CD4-positive, alpha-beta T cell treated with Interleukin-17A for 4 hours (primary cell): ENCODE results near the gene TRA2A.
"Not testable (repeated sequence)": the region's sequence is repeated elsewhere in the genome, so short reads cannot be mapped to it uniquely, and the experiment has no call there.

Source experiments
- DNase-seq: peaks from one replicate; pipeline ENCODE4 v3.0.0-alpha.2; 2020; ENCODE audit warnings: mixed read lengths

TRA2A gene

GRCh38 chr7:23531794-23532489, at the start of gene TRA2A:
Gene TRA2A, minus strand, starts transcription at chr7:23531981. Its CDS starts 157 bp downstream, at chr7:23531824.
- DNase-seq: peak; percentile 99

- peak; percentile 73 for DNase-seq
Observed at GRCh38 chr7:23570592-23571200, 38.9 kb upstream of the TRA2A start.

GRCh38 chr7:23558303-23558702, 26.5 kb upstream of the TRA2A start:
- DNase-seq: no peak

- no peak for DNase-seq
Observed at GRCh38 chr7:23547662-23548061, 15.9 kb upstream of the TRA2A start.

- peak; percentile 81 for DNase-seq
Observed at GRCh38 chr7:23546897-23547572, 15.3 kb upstream of the TRA2A start.

GRCh38 chr7:23545493-23545892, 13.7 kb upstream of the TRA2A start:
- DNase-seq: no peak

GRCh38 chr7:23544913-23545354, 13.2 kb upstream of the TRA2A start:
- peak; percentile 22 for DNase-seq

- DNase-seq: no peak
Observed at GRCh38 chr7:23542752-23543151, 11.0 kb upstream of the TRA2A start.

- DNase-seq: no peak
Observed at GRCh38 chr7:23539494-23539907, 7.7 kb upstream of the TRA2A start.

- no peak for DNase-seq
Observed at GRCh38 chr7:23538301-23538700, 6.5 kb upstream of the TRA2A start.

GRCh38 chr7:23533238-23533604, 1.4 kb upstream of the TRA2A start:
- no peak for DNase-seq

- DNase-seq: no peak
Observed at GRCh38 chr7:23532490-23533237, 883 bp upstream of the TRA2A start.

- peak; percentile 57 for DNase-seq
Observed at GRCh38 chr7:23531050-23531793, 559 bp downstream of the TRA2A start.

- DNase-seq: peak; percentile 34
Observed at GRCh38 chr7:23530405-23530804, 1.4 kb downstream of the TRA2A start.

- no peak for DNase-seq
Observed at GRCh38 chr7:23529262-23529859, 2.4 kb downstream of the TRA2A start.

GRCh38 chr7:23525611-23526010, 6.2 kb downstream of the TRA2A start:
- not testable (repeated sequence) for DNase-seq

GRCh38 chr7:23524473-23524872, 7.3 kb downstream of the TRA2A start:
- DNase-seq: no peak

GRCh38 chr7:23523486-23524075, 8.2 kb downstream of the TRA2A start:
- DNase-seq: no peak

GRCh38 chr7:23520582-23520981, 11.2 kb downstream of the TRA2A start:
- DNase-seq: no peak

- DNase-seq: no peak
Observed at GRCh38 chr7:23514755-23515154, 17.0 kb downstream of the TRA2A start.

GRCh38 chr7:23513746-23514145, 18.0 kb downstream of the TRA2A start:
- DNase-seq: not testable (repeated sequence)

- DNase-seq: no peak
Observed at GRCh38 chr7:23494009-23494408, 37.8 kb downstream of the TRA2A start.
